HG02678 (cell line): ENCODE data around the gene LZTS3.
"Not testable (repeated sequence)": the region's sequence is repeated elsewhere in the genome, so short reads cannot be mapped to it uniquely, and the experiment has no call there.

Source experiments
- ATAC-seq: cut with Tn5 transposase; IDR thresholded peaks from one replicate; pipeline ENCODE4 v1.9.1; 2021; ENCODE audit warnings: mild to moderate bottlenecking, moderate library complexity; ENCODE audit not compliant: unreplicated experiment

LZTS3 gene

GRCh38 chr20:3193806-3194616, 20.7 kb upstream of the LZTS3 start:
- ATAC-seq = no peak

DNA sequence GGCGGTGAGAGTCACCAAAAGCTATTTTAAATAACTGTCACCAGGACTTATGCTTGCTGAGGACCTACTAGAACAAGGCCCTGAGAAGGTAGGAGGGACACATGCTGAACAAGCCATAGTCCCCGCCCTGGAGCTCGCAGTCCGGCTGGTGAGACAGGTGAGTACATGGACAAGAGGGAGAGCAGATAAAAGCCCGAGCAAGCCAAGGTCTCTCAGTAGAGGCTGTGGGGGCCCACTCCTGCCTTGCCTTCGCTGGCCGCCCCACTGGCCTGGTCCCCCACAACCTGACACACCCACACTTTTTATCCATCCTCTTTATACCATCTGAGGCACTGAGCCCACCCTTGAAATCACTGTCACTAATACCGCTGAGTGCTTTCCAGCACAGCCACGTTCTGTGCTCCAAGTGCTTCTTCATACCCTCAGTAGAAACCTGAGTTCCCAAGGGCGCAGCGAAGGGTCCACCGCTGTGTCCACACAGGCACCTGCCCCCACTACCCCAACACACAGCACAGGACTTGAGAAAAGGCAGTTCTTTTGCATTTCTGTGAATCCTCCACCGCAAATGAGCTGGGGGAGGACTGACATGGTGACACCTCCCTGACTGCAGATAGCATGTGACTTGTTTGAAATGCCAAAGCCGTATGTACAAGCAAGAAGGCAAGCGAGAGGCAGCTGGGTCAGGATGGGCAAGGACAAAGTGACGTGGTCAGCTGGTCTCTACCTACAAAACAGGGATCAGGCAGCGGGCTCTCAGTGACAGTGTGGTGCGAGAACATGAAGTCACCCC, 19.1 kb upstream of the LZTS3 start:
- ATAC-seq = no peak

GRCh38 chr20:3190681-3191111, 17.3 kb upstream of the LZTS3 start:
- no peak for ATAC-seq

DNA sequence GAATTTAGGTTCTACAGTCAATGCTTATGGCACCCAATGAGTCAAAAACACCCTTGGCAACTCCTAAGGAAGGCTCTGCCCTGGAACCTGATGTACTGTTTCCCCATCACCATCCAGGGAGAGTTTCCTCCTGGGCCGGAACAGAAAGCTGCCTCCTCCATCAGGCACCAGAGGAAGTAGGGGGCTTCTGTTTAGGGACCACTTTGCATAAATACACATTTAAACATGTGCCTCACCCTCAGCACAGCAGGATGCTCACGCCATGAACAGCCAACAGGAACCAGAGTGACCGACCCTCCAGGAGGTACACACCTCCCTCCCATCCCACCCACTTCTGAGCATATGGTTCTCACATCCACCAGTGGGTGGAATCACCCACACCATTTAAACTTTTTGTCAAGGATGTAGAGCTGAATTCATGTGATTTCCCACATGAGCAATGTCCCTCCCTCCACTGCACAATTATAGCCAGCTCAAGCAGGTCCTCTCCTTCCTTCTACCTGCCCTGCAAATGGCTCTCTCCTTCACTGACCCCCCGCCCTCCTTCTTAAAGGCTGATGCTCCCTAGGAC, 16.3 kb upstream of the LZTS3 start:
- ATAC-seq = no peak

GRCh38 chr20:3188823-3189413, 15.6 kb upstream of the LZTS3 start:
- ATAC-seq = no peak

GRCh38 chr20:3187861-3188260, 14.5 kb upstream of the LZTS3 start:
- not testable (repeated sequence) for ATAC-seq

GRCh38 chr20:3183896-3184612, 10.7 kb upstream of the LZTS3 start:
- ATAC-seq = no peak

GRCh38 chr20:3182429-3182828, 9.1 kb upstream of the LZTS3 start:
- not testable (repeated sequence) for ATAC-seq

DNA sequence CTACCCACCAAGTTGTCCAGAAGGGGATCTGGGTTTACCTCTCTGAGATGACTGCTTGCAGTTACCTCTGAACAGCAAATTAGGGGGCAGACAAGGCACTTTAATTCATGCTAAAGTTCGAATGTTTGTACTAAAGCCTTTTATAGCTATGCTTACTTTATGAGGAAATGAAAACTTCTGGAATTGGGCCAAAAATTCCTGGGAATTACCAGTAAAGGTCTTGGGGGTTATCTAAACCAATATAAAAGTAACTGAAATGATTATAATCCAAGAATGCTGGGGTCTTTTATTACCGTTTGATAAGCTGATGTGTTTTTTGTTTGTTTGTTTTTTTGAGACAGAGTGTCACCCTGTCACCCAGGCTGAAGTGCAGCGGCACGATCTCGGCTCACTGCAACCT, 7.9 kb upstream of the LZTS3 start:
- ATAC-seq = no peak

- no peak for ATAC-seq
Measured at GRCh38 chr20:3180319-3180718, 7.0 kb upstream of the LZTS3 start.

DNA sequence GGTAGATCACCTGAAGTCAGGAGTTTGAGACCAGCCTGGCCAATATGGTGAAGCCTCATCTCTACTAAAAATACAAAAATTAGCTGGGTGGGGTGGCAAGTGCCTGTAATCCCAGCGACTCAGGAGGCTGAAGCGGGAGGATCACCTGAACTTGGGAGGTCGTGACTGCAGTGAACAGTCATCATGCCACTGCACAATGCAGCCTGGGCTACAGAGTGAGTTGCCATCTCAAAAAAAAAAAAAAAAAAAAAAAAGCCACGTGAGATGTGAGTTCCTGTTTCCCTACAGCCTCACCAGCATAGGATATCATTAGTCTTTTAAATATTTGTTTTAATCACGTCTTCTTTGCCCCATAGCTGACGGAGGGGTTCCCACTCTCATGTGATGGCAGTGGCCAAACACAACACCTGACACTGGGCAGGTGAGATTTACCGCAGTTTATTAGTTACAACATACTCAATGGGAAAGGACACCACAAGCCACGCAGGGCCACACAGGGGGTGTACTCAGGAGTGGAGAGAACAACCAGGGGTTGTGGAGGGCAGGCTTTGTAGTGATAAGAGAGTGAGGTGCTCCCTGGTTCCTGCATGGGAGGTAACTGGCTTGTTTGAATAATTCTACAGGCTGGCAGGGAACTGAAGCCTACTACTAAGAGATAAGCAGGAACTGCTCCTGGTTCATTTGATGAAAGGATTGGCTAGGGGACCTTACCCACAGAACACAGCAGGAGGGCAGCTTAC, 4.6 kb upstream of the LZTS3 start:
- no peak for ATAC-seq

GRCh38 chr20:3175270-3175669, 1.9 kb upstream of the LZTS3 start:
- no peak for ATAC-seq

DNA sequence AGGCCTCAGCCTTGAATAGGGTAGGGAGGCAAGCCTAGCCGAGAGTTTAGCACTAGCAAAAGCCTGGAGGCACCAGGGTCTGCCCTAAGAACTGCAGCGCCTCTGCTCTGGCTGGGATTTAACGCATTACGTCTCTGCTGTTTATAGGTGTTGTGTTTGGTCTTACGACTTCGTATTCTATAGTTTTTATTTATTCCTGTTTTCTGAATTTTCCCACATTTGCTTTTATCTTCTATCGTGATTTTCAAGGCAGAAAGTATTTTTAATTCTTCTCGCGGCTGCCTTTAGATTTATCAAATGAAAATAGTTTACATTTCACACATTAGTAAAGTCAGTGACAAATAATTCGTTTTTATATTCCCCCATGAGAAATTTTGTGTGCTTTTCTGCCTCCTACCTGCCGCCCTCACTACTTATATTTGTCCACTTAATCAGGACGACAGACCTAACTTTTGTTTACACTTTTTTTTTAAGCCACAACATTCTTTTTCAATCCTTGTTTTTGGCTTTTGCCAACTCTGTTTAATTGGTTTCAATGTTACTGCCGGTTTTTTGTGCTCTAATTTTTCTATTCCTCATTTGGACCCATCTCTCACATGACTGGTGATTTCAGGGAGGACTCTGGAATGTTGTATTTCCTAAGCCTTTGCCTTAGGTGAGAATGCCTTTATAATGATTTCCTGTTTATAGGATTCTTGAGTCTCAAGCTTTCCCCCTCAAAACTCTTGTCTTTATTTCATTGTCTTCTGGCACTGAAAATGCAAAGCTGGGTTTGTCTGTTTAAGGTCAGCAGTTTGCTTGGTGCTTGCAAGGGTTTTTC, 1.3 kb upstream of the LZTS3 start:
- ATAC-seq = no peak

GRCh38 chr20:3173610-3174441, 477 bp upstream of the LZTS3 start:
- peak; percentile 90 for ATAC-seq

DNA sequence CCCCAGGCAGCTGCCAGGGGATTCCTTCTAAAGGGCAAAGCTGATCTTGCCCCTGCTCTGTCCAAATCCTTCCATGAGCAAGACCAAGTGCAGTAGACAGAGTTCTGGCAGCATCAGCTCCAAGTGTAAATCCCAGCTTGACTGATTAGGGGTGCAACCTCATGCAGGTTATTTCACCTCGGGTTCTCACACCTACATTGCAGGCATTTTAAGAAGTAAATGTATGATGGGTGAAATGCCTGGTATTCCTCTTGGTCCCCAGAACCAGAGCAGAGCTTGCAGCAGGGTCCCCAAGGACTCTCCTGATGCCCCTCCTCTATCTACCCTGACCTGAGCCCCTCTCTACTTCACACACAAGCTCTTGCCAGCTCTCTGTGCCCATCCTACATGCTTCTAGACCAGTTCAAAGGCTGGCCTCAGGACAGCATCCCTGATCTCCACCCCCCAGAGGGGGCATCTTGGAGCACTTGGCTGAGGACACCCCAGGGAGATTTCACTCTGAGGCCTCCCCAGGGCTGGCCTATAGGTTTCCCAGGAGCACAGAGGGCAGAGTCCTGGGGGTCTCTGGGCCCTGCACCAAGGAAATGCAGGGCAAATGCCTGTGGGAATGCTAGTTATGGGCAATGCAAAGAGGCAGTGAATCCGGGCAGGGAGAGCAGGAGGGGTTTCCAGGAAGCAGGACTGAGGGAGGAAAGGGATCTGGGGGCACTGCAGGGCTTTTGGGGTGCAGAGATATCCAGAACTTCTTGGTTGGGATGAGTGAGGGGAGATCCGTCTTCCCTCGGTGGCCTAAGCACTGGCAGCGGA, 1.0 kb downstream of the LZTS3 start:
- ATAC-seq = no peak

DNA sequence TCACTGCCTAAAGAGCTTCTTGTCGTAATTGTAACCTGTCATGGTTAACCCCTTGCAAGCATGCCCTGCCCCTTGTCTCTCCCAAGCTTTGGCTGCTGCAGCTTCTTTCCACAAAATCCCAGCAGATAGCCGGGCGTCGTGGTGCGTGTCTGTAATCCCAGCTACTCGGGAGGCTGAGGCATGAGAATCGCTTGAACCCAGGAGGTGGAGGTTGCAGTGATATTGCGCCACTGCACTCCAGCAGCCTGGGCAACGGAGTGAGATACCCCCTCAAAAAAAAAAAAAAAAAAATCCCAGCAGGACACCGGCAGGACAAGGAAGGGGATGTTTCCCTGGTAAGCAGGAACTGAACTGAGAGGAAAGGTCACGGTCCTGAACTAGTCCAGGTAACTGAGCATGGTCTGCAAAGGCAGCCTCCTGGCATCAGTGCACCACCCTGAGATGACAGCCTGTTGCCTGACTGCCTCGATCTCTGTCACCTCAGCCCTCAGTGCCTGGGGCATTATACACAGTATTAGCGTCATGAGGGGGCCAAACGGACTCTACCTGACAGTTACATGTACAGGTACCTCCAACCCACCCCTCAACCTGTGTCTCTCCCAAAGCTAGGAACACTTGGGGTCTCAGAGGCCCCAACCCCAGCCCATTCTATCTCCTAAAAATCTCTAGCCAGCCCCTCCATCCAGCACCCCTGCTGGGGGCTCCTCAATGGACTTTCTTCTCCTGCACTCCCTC, 1.8 kb downstream of the LZTS3 start:
- ATAC-seq = no peak
